Trophoblast cell (in vitro differentiated cells and primary cell): ENCODE results near the gene DPEP2.

Experiments used
- DNase-seq, 2 donors: peaks; one replicate each; pipeline ENCODE4 v3.0.0-alpha.2; 2016
- H2AFZ ChIP-seq: 2 replicates; pipeline ENCODE4 v1.6.1; 2013; ENCODE audit warnings: low read length, moderate library complexity, mild to moderate bottlenecking; ENCODE audit not compliant: insufficient read depth, poor library complexity
- H2AK5ac ChIP-seq: 2 replicates; pipeline ENCODE4 v1.6.1; 2013; ENCODE audit warnings: mild to moderate bottlenecking, low read length
- H2BK120ac ChIP-seq: 2 replicates; pipeline ENCODE4 v1.6.1; 2013; ENCODE audit warnings: low read length, mild to moderate bottlenecking, moderate library complexity; ENCODE audit not compliant: insufficient read depth, poor library complexity
- H2BK12ac ChIP-seq: 2 replicates; pipeline ENCODE4 v1.6.1; 2013; ENCODE audit warnings: mild to moderate bottlenecking, low read length, moderate library complexity
- H2BK5ac ChIP-seq: 2 replicates; pipeline ENCODE4 v1.6.1; 2013; ENCODE audit warnings: low read length, low read depth, moderate library complexity, mild to moderate bottlenecking; ENCODE audit not compliant: poor library complexity
- H3K14ac ChIP-seq: 2 replicates; pipeline ENCODE4 v1.6.1; 2013; ENCODE audit warnings: mild to moderate bottlenecking, low read length
- H3K18ac ChIP-seq: 2 replicates; pipeline ENCODE4 v1.6.1; 2013; ENCODE audit warnings: mild to moderate bottlenecking, low read length
- H3K23ac ChIP-seq: 2 replicates; pipeline ENCODE4 v1.6.1; 2013; ENCODE audit warnings: low read length
- H3K27ac ChIP-seq: 2 replicates; pipeline ENCODE4 v1.5.1; 2013; ENCODE audit warnings: low read depth, mild to moderate bottlenecking, inconsistent platforms, low read length, moderate library complexity
- H3K27me3 ChIP-seq: 2 replicates; pipeline ENCODE4 v1.6.1; 2013; ENCODE audit warnings: inconsistent platforms, mild to moderate bottlenecking, low read length, moderate library complexity; ENCODE audit not compliant: insufficient read depth
- H3K36me3 ChIP-seq, 2 experiments: 1 replicate in 1 of 2; 2 replicates in 1 of 2; pipeline ENCODE4 v1.6.1; 2013; ENCODE audit warnings: low read length in 2 of 2, mild to moderate bottlenecking in 2 of 2, moderate library complexity in 1 of 2; ENCODE audit not compliant: insufficient read depth in 2 of 2, control insufficient read depth in 1 of 2
- H3K4ac ChIP-seq: 2 replicates; pipeline ENCODE4 v1.6.1; 2013; ENCODE audit warnings: low read depth, mild to moderate bottlenecking, low read length, moderate library complexity
- H3K4me1 ChIP-seq, 2 experiments: 1 replicate in 1 of 2; 2 replicates in 1 of 2; pipeline ENCODE4 v1.6.1; 2013; ENCODE audit warnings: low read length in 2 of 2, mild to moderate bottlenecking in 2 of 2, moderate library complexity in 1 of 2; ENCODE audit not compliant: insufficient read depth in 2 of 2, control insufficient read depth in 1 of 2
- H3K4me2 ChIP-seq: 2 replicates; pipeline ENCODE4 v1.6.1; 2013; ENCODE audit warnings: inconsistent platforms, mild to moderate bottlenecking, low read length, moderate library complexity
- H3K4me3 ChIP-seq: 2 replicates; pipeline ENCODE4 v1.5.1; 2013; ENCODE audit warnings: mild to moderate bottlenecking, low read depth, low read length, inconsistent platforms
- H3K79me1 ChIP-seq: one replicate; pipeline ENCODE4 v1.6.1; 2013; ENCODE audit warnings: low read length
- H3K79me2 ChIP-seq: 2 replicates; pipeline ENCODE4 v1.6.1; 2013; ENCODE audit warnings: low read length, mild to moderate bottlenecking; ENCODE audit not compliant: control insufficient read depth, insufficient read depth, poor library complexity
- H3K9ac ChIP-seq: 2 replicates; pipeline ENCODE4 v1.6.1; 2013; ENCODE audit warnings: mild to moderate bottlenecking, low read length
- H3K9me3 ChIP-seq: 2 replicates; pipeline ENCODE4 v1.6.1; 2013; ENCODE audit warnings: low read depth, mild to moderate bottlenecking, control low read depth, inconsistent platforms, low read length; ENCODE audit not compliant: insufficient read depth
- H4K12ac ChIP-seq: 2 replicates; pipeline ENCODE4 v1.6.1; 2013; ENCODE audit warnings: low read depth, mild to moderate bottlenecking, low read length, moderate library complexity
- H4K8ac ChIP-seq: 2 replicates; pipeline ENCODE4 v1.6.1; 2013; ENCODE audit warnings: low read depth, mild to moderate bottlenecking, low read length, moderate library complexity
- H4K91ac ChIP-seq: one replicate; pipeline ENCODE4 v1.6.1; 2013; ENCODE audit warnings: low read depth, mild to moderate bottlenecking, low read length, moderate library complexity
- WGBS: extraction: QIAGEN DNeasy Blood & Tissue Kit; methylation state at CpG from one replicate; pipeline ENCODE4 v1.1.7; 2013; ENCODE audit warnings: missing lambda C conversion rate; ENCODE audit not compliant: insufficient read length, insufficient coverage; ENCODE audit errors: extremely low coverage; 5-methylcytosine and 5-hydroxymethylcytosine counted together

Gene DPEP2

GRCh38 chr16:67949645-67950044 is 49.6 kb downstream of the DPEP2 start:
- Histone ChIP-seq H2BK12ac (no peak overlapping the region), H3K79me1 (no peaks in the 10 kb centered on the region), H3K4me2 (no peak overlapping the region), H3K27me3 (no peaks in the 10 kb centered on the region), H2AK5ac (no peak overlapping the region), H2BK5ac (no peak overlapping the region), H4K91ac (no peak overlapping the region), H3K27ac (no peak overlapping the region), H3K36me3 (peaks cover 92% of the 10 kb centered on the region in 2 experiments), H2AFZ (no peak overlapping the region), H3K9me3 (peaks cover 6% of the 10 kb centered on the region), H3K23ac (no peak overlapping the region), H3K18ac (no peak overlapping the region), H2BK120ac (no peak overlapping the region), H4K12ac (no peak overlapping the region), H3K79me2 (no peaks in the 10 kb centered on the region), H3K4me1 (no peaks in the 10 kb centered on the region), H3K9ac (no peak overlapping the region), H3K4ac (no peak overlapping the region), H3K14ac (no peak overlapping the region), H3K4me3 (no peak overlapping the region), H4K8ac (no peak overlapping the region)
- DNase-seq: no peak
- no CpG with 5 or more reads among the region's 11 CpGs for WGBS

- Histone ChIP-seq H4K8ac (no peak overlapping the region), H3K79me1 (no peaks in the 10 kb centered on the region), H3K14ac (no peak overlapping the region), H4K12ac (no peak overlapping the region), H2BK120ac (no peak overlapping the region), H3K23ac (no peak overlapping the region), H3K27me3 (no peaks in the 10 kb centered on the region), H3K4me3 (no peak overlapping the region), H3K4ac (no peak overlapping the region), H2BK12ac (no peak overlapping the region), H3K4me1 (no peaks in the 10 kb centered on the region), H3K27ac (no peak overlapping the region), H3K36me3 (peaks cover 96 to 98% of the 10 kb centered on the region in 2 experiments), H3K79me2 (no peaks in the 10 kb centered on the region), H3K9ac (no peak overlapping the region), H2BK5ac (no peak overlapping the region), H3K18ac (no peak overlapping the region), H2AFZ (no peak overlapping the region), H4K91ac (no peak overlapping the region), H2AK5ac (no peak overlapping the region), H3K9me3 (peaks cover 4% of the 10 kb centered on the region), H3K4me2 (no peak overlapping the region)
- no CpG with 5 or more reads among the region's 15 CpGs for WGBS
- DNase-seq: no peak
Observed at GRCh38 chr16:67948015-67948414, 51.3 kb downstream of the DPEP2 start.

GRCh38 chr16:67946966-67947558 is 52.2 kb downstream of the DPEP2 start:
- no CpG with 5 or more reads among the region's 28 CpGs for WGBS
- H4K91ac ChIP-seq: no peak overlapping the region
- no peak overlapping the region for H2AFZ ChIP-seq
- DNase-seq: no peak
- H4K8ac ChIP-seq: no peak overlapping the region
- H2BK120ac ChIP-seq: no peak overlapping the region
- H2BK12ac ChIP-seq: no peak overlapping the region
- H3K27me3 ChIP-seq: no peaks in the 10 kb centered on the region
- H2AK5ac ChIP-seq: no peak overlapping the region
- no peak overlapping the region for H3K14ac ChIP-seq
- no peaks in the 10 kb centered on the region for H3K79me2 ChIP-seq
- H3K27ac ChIP-seq: no peak overlapping the region
- peak overlapping the region; percentile 6 for H3K18ac ChIP-seq
- H3K4me3 ChIP-seq: no peak overlapping the region
- H3K4ac ChIP-seq: no peak overlapping the region
- H3K9ac ChIP-seq: no peak overlapping the region
- H3K79me1 ChIP-seq: no peaks in the 10 kb centered on the region
- H3K9me3 ChIP-seq: peaks cover 6% of the 10 kb centered on the region
- peaks cover 98 to 99% of the 10 kb centered on the region in 2 experiments for H3K36me3 ChIP-seq
- H4K12ac ChIP-seq: no peak overlapping the region
- no peak overlapping the region for H3K23ac ChIP-seq
- H3K4me2 ChIP-seq: no peak overlapping the region
- H3K4me1 ChIP-seq: no peaks in the 10 kb centered on the region
- H2BK5ac ChIP-seq: no peak overlapping the region

- Histone ChIP-seq H3K9ac (no peak overlapping the region), H2AK5ac (no peak overlapping the region), H3K4me1 (no peaks in the 10 kb centered on the region), H2AFZ (no peak overlapping the region), H3K27me3 (no peaks in the 10 kb centered on the region), H3K4ac (no peak overlapping the region), H4K91ac (no peak overlapping the region), H3K27ac (no peak overlapping the region), H3K14ac (no peak overlapping the region), H3K23ac (no peak overlapping the region), H2BK5ac (no peak overlapping the region), H4K12ac (no peak overlapping the region), H3K9me3 (peaks cover 6% of the 10 kb centered on the region), H2BK12ac (no peak overlapping the region), H4K8ac (no peak overlapping the region), H2BK120ac (no peak overlapping the region), H3K79me1 (no peaks in the 10 kb centered on the region), H3K4me2 (no peak overlapping the region), H3K36me3 (peaks cover 98% of the 10 kb centered on the region in 2 experiments), H3K4me3 (no peak overlapping the region), H3K18ac (no peak overlapping the region), H3K79me2 (no peaks in the 10 kb centered on the region)
- WGBS: no CpG with 5 or more reads among the region's 20 CpGs
- no peak for DNase-seq
Observed at GRCh38 chr16:67946128-67946569, 53.1 kb downstream of the DPEP2 start.
